Inflammatory macrophage treated with lipopolysaccharide for 1 hour (primary cell): Measurements from ENCODE around the gene FOCAD.
"Not testable (repeated sequence)": the region's sequence is repeated elsewhere in the genome, so short reads cannot be mapped to it uniquely, and the experiment has no call there.

Experiments used
- DNase-seq, 2 donors: peaks; one replicate each; pipeline ENCODE4 v3.0.0-alpha.2; 2020 to 2022

FOCAD gene, protein sequence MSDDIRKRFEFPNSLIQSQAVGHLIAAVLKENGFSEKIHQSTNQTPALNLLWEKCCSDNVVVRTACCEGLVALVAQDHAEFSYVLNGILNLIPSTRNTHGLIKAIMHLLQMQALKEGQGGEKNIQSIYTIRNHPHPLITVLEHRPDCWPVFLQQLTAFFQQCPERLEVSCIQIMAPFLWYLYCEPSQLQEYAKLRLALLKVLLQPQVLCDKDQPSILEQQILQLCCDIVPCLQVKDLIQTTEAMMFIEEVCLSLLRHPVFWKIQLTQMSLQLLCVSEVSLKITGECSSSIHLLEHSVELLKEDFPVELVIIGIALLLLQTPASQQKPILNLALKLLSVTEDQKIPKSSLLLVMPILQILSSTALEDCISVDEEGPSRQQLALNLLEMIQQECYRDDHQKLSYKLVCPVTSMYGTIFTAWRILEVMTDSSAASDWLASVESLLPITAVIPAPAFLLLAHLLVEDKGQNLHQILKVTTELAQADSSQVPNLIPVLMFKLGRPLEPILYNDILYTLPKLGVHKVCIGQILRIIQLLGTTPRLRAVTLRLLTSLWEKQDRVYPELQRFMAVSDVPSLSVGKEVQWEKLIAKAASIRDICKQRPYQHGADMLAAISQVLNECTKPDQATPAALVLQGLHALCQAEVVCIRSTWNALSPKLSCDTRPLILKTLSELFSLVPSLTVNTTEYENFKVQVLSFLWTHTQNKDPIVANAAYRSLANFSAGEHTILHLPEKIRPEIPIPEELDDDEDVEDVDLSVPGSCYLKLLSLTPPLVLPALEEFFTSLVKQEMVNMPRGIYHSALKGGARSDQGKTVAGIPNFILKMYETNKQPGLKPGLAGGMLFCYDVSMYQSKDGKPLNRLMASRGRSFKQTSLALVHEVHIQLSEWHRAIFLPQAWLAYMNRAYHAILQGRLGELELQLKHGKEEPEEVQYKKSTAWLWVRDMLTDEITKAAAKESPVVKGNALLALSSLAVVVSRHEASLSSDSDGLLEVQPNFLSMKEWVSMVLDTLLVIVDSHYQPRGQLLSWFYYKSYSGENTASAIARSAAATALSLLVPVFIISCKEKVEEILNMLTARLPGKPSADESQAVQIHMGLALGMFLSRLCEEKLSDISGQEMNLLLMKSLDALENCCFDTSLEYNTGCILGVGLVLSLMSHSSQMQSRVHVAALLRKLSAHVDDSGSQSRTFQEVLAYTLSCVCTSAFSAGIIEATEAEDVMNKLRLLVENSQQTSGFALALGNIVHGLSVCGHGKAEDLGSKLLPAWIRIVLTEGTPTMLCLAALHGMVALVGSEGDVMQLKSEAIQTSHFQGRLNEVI (N-terminal part only)

DNA sequence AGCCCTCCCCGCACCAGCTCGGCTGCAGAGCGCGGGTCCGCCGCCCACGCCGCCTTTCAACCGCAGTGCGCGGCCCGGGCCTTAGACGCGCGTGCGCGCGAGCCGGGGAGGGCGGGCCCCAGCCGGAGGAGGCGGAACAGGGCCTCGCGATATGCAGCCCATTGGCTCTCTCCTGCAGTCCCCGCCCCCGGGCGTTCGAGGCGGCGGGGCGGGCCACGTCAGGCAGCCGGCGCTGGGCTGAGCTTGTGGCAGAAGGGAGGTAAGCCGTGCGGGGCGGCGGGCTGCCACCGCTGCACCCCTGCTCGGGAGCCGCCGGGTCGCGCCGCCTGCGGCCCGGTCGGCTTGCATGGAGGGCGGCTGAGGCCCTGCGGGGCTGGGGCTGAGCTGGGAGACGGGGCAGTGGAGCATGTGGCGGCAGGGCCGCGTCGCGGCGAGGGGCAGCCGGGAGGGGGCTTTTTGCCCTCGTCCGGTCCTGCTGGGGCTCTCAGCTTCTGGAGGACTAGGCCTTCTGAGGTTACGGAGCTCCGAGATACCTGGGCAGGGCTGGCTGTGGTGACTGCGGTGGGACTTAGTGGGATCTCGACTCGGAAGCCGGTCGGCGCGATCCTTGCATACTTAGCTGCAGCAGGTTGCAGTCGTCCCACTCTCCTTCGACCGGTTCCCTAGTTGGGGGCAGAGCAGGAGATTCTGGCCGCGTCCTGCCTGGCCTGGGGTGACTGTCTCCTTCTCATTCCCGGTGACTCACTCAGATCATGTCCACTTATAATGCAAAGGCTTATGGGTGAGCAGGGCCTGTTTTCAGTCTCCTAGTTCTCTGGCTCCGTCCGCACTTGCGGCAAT, at the start of gene FOCAD:
Gene FOCAD, plus strand, starts transcription at position 225 of the 840 bp plus-strand sequence. CDS start 31,095 bp downstream, outside the sequence.
- peak; percentile 95 for DNase-seq

DNA sequence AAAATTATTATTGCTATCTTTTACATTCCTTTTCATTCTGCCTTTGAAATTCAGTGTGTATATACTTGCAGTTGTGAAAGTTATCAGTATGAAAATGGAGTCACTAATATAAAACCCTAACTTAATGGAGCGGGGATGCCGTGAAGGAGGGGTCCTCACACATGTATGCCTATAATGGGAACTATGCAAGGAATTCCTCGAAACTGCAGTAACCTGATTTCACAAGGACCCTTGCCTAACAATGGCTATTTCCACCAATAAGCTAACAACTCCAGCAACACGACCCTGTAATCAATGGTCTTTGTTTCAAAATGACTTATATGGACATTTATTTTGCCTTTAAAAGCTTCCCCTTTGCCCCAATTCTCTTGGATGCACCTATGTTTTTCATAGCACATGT, 49.2 kb upstream of the FOCAD start:
- no peak for DNase-seq

DNA sequence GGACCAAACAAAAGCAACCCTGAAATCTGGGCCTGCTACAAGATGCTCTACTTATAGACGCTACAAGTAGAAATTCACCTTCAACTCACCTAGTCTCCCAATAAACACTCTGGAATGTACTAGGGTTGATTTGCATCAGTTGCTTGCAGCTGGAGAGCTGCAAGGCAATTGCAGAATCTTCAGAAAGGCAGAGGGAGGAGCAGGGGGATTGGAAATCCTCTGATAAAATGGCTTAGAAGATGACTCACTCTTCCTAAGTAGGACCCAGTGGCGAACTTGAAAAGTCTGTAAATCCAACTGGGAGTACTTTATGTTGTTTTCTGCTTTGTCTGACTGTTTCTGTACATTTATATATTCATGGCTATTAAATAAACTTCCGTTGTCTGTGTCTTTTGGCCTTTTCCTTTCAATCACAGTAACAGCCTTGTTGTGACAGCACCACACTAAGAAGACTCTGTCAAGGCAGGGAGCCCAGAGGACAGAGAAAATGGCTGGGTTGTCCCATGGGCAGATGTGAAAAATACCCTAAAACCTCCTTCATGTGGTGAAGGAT, 47.1 kb upstream of the FOCAD start:
- DNase-seq, result no peak

DNA sequence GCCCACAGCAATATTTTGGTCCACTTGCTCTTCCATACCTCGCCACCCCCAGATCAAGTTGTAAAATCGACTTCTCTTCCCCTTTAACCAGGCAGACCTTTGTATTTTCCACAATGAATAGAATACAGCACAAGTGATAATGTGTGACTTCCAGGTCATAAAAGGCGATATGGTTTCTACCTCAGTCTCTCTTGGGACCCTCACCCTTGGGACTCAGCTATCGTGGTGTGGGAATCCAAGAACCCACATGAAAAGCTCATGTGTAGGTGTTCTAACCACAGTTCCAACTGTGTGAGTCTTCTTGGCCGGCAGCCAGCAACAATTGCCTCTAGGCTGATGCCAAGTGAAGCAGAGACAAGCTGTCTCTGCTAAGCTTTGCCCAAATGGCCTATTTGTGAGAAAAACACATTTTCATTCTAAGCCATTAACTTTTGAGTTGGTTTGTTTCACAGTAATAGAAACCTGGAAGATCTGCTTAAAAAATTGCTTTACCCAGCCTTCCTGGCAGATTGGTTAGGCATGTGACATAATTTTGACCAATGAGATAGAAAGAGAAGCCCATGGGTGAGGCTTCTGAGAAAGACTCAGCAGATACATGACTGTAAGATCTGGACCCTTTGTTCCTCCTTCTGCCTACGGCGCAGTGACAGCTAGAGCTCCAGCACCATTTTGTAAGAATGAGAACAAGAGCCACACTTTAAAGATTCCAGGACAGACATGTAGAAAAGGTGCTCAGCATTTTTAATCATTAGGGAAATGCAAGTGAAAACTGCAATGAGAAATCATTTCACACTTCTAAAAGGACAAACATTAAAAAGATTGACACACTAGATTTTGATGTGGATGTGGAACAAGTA, 43.5 kb upstream of the FOCAD start:
- DNase-seq, result no peak

DNA sequence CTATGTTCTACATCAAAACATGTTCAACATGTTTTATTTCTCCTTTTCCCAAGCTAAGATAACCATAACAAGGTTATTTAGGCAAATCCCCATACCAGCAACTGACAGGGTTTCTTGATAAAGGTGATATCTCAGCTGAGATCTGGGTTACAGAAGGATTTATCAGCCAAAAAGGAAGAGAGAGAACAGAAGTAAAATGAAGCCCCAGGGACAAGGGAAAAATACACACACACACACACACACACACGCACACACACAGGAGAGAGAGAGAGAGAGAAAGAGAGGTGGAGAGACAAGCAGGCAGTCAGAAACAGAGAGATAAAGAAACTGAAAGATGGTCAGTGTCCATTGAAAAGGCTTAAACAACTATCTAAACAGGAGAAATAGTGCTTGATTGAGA, 42.0 kb upstream of the FOCAD start:
- no peak for DNase-seq

DNA sequence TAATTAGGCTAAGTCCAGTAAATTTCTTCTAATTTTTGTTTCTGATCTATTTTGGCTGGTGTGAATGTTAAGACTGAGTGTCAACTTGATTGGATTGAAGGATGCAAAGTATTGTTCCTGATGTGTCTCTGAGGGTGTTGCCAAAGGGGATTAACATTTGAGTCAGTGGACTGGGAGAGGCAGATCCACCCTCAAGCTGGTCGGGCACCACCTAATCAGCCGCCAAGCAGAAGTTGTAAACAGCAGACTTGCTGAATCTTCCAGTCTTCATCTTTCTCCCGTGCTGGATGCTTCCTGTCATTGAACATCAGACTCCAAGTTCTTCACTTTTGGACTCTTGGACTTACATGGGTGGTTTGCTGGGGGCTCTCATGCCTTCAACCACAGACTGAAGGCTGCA, 40.4 kb upstream of the FOCAD start:
- no peak for DNase-seq

DNA sequence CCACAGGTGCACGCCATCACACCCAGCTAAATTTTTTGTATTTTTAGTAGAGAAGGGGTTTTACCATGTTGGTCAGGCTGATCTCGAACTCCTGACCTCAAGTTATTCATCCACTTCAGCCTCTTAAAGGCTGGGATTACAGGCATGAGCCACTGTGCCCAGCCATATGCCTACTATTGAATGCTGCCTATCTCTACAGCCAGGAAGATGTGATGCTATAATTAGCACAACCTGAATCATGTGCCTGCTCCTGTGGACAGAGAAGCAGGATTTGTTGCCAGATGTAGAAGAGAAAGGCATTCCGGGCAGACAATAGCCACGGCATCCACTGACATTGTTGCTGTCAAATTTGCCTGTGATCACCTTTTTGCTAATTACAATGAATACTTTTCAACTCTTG, 37.4 kb upstream of the FOCAD start:
- DNase-seq, result no peak

DNA sequence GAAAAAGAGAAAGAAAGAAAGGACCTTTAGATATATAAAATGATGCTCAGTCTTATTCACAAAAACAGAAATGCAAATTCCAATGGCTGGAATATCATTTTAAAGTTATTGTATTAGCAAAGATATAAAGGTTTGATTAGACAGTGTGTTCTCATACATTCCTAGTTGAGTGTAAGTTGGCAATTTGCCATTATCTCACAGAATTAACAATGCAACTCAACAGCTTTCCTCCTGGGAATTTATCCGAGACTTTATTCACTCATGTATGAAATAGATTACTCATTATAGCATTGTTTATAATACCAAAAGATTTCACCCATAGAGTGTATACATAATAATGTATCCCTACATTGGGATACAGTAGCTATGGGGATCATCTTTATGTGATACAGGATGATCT, 34.7 kb upstream of the FOCAD start:
- no peak for DNase-seq

DNA sequence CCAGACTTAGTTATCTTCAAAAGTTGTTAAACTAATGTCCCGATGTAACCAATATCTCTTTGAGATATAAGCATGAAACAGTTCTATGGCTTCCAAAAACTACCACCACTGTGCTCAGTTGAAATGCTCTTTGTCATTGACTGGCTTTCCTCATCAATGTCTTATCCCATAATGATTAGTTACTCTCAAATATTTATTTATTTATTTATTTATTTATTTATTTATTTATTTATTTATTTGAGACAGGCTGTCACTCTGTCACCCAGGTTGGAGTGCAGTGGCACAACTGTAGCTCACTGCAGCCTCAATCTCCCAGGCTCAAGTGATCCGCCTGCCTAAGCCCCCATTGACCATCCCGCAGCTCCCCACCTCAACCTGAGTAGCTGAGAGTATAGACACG, 33.7 kb upstream of the FOCAD start:
- DNase-seq, result no peak

DNA sequence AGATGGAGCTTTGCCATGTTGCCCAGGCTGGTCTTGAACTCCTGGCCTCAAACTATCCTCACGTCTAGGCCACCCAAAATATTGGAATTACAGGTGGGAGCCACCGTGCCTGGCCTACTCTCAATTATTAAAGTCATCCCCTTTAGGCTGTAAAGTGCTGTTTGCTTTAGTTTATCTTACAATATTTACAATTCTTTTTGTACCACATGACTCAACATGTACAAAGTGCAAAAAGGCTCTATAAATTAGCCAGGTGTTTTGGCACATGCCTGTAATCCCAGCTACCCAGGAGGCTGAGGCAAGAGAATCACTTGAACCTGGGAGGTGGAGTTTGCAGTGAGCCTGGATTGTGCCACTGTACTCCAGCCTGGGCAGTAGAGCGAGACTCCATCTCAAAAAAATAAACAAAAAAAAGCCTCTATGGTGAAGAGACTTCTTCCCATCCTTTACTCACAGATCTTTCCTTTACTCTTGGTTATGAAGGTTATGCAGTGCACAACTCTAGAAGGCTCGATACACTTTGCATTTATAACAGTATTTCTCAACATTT, 33.2 kb upstream of the FOCAD start:
- no peak for DNase-seq

DNA sequence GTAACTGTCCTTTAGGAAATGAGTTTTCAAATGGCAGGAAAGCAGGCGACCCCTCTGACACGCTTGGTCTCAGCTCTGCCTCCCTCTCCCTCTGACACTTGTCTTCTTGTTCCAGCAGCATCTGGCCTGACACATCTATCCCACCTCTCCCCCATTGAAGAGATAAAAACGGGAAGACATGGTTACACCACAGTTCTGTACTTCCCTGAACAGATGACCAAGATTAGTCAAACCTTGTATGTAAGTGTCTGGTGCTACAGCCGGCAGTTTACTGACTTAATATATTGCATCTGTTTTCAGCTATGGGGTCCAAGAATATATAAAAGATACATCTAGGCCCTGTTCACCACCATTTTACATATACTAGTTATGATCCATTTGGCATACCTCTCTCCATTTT, 32.1 kb upstream of the FOCAD start:
- DNase-seq, result peak; percentile 39 to 70

DNA sequence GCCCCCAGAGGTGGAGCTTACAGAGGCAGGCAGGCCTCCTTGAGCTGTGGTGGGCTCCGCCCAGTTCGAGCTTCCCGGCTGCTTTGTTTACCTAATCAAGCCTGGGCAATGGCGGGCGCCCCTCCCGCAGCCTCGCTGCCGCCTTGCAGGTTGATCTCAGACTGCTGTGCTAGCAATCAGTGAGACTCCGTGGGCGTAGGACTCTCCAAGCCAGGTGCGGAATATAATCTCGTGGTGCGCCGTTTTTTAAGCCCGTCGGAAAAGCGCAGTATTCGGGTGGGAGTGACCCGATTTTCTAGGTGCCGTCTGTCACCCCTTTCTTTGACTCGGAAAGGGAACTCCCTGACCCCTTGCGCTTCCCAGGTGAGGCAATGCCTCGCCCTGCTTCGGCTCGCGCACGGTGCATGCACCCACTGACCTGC, 25.8 kb upstream of the FOCAD start:
- not testable (repeated sequence) for DNase-seq

DNA sequence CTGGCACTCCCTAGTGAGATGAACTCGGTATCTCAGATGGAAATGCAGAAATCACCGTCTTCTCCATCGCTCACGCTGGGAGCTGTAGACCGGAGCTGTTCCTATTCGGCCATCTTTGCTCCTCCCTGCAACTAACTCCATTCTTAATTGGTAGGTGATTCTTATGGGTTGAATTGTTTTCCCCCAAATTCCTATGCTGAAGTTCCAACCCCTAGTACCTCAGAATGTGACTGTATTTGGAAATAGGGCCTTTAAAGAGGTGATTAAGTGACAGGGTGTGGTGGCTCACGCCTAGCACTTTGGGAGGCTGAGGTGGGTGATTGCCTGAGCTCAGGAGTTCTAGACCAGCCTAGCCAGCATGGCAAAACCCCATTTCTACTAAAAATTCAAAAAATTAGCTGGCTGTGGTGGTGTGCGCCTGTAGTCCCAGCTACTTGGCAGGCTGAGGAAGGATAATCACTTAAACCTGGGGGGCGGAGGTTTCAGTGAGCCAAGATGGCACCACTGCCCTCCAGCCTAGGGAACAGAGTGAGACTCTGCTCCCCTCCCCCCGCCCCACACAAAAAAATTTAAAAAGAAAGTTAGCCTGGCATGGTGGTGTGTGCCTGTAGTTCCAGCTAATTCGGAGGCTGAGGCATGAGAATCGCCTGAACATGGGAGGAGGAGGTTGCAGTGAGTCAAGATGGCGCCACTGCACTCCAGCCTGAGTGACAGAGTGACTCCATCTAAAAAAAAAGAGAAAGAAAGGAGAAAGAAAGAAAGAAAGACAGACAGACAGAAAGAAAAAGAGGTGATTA, 25.2 kb upstream of the FOCAD start:
- no peak for DNase-seq

DNA sequence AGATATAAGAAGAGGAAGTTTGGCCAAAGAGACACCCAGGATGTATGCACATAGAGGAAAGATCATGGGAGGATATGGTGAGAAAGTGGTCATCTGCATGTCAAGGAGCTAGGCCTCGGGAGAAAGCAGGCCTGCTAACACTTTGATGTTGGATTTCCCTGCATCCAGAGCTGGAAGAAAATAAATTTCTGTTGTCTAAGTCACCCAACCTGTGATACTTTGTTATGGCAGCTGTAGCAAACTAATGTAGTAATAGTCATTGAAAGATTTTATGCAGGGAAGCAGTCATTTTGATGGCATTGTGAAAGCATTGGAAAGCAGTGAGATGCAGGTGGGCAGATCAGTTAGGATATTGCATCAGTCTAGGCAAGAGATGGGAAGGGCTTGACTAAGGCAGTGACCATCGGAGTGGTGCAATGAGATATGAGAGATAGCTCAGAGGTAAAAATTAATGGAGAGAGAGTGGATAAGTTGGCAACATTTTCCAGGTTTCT, 24.5 kb upstream of the FOCAD start:
- no peak for DNase-seq

DNA sequence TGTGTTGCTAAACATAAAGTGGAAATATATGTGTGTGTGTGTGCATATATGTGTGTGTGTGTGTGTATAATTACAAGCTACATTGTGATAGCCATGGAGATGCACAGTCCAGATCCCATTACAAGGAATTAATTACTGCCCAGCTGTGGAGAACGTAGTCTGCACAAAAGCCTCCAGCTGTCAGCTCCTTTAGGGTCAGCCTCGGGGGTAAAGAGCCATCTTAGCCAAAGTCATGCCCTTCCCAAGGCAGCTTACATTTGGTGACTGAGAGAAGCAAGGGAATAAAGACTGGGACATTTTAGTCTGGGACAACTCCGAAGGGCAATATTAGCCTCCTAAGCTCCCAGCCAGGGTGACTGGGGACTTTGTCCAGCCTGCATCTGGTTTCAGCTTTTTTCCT, 21.9 kb upstream of the FOCAD start:
- DNase-seq, result no peak

DNA sequence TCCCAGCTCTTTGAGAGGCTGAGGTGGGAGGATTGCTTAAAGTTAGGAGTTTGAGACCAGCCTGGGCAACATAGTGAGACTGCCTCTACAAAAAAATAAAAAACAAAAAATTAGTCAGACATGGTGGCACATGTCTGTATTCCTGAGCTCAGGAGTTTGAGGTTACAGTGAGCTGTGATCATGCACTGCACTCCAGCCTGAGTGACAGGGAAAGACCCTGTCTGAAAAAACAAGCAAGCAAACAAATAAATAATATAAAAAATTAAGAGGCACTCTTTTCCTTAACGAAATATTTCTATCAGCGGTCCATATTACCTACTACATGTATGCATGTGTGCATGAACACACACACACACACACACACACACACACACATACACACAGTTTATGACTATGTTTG, 20.9 kb upstream of the FOCAD start:
- DNase-seq, result no peak

DNA sequence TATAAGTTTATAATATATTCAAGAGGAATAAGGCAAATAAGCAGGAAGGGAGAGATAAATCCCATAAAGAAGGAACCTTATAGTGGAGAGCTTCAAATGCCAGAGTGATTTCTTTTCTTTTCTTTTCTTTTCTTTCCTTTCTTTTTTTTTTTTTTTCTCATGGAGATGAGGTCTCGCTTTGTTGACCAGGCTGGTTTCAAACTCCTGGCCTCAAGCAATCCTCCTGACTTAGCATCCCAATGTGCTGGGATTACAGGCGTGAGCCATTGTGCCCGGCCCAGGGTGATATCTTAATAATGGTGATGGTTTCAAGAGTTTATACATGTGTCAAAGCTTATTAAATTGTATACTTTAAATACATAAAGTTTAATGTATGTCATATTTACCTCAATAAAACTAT, 19.6 kb upstream of the FOCAD start:
- DNase-seq, result no peak

DNA sequence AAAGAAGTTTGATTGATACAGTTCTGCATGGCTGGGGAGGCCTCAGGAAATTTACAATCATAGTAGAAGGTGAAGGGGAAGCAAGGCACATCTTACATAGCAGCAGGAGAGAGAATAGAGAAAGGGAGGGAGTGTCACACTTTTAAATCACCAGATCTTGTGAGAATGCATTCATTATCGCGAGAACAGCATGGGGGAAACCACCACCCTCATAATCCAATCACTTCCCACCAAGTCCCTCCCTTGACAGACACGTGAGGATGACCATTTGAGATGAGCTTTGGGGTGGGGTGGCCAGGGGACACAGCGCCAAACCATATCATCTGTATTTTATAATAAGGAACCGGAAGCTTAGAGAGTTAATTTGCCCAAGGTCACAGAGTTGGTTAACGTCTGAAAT, 13.7 kb upstream of the FOCAD start:
- DNase-seq, result no peak

DNA sequence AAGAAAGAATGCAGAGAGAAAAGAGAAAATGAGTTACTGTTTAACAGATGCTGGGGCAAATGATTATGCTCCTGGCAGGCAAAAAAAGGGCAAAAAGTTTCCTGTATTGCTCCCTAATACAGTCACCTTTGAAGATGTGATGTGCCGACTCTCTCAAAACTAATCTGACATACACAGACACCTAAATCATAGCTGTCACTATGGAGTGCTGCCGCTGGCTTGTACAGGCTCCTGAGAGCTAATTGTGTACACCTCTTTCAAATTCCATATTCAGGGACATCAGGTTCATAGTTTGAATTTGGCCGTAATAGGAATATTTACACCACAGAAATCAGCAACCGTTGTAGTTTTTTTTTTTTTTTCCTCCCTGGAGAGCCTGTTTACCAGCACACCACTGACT, 12.4 kb upstream of the FOCAD start:
- DNase-seq, result no peak
